ENCODE measurements around the gene SCARB1. TPM values are rescaled to one million over a fixed set of nuclear protein-coding genes. Genes with fewer than 3 reads are reported as not detected.
A peak's percentile ranks its signal among the peaks of the same experiment; 100 is the strongest.

The SCARB1 gene
- total RNA-seq, 1 donor from 2014 or later, result 12.0 TPM

- ATAC-seq (no peak), DNase-seq (no peak)
Observed at GRCh38 chr12:124756166-124756565, 107.5 kb downstream of the SCARB1 start.

GRCh38 chr12:124755801-124756148, 107.9 kb downstream of the SCARB1 start:
- ATAC-seq (no peak), DNase-seq (no peak)
- intact Hi-C loops (cut with micrococcal nuclease), result no loop called here

More at GRCh38 chr12:124756166-124756565, 107.5 kb downstream of the SCARB1 start:
- intact Hi-C loops (cut with micrococcal nuclease), result no loop called here

GRCh38 chr12:124754949-124755800, 108.5 kb downstream of the SCARB1 start:
- intact Hi-C loops (cut with micrococcal nuclease), result no loop called here
- ATAC-seq, result peak; percentile 95
- DNase-seq, result peak; percentile 91

- no peak for ATAC-seq
- DNase-seq, result no peak
- intact Hi-C loops (cut with micrococcal nuclease), result no loop called here
Observed at GRCh38 chr12:124754491-124754890, 109.2 kb downstream of the SCARB1 start.

GRCh38 chr12:124753993-124754392, 109.7 kb downstream of the SCARB1 start:
- DNase-seq, result no peak
- intact Hi-C loops (cut with micrococcal nuclease), result no loop called here
- no peak for ATAC-seq

GRCh38 chr12:124753228-124753591, 110.5 kb downstream of the SCARB1 start:
- no peak for DNase-seq
- intact Hi-C loops (cut with micrococcal nuclease), result no loop called here
- ATAC-seq, result no peak

- DNase-seq (peak; percentile 47), ATAC-seq (no peak)
- intact Hi-C loops (cut with micrococcal nuclease), result no loop called here
Observed at GRCh38 chr12:124752437-124753227, 111.0 kb downstream of the SCARB1 start.

GRCh38 chr12:124751654-124752355, 111.9 kb downstream of the SCARB1 start:
- intact Hi-C loops (cut with micrococcal nuclease), result no loop called here
- ATAC-seq, result no peak
- no peak for DNase-seq

GRCh38 chr12:124750787-124751471, 112.7 kb downstream of the SCARB1 start:
- no peak for DNase-seq
- ATAC-seq, result no peak
- intact Hi-C loops (cut with micrococcal nuclease), result no loop called here

GRCh38 chr12:124750149-124750656, 113.5 kb downstream of the SCARB1 start:
- no peak for ATAC-seq
- intact Hi-C loops (cut with micrococcal nuclease), result no loop called here
- DNase-seq, result no peak

GRCh38 chr12:124749725-124750124, 113.9 kb downstream of the SCARB1 start:
- intact Hi-C loops (cut with micrococcal nuclease), result no loop called here
- ATAC-seq (no peak), DNase-seq (no peak)

- DNase-seq (no peak), ATAC-seq (no peak)
- intact Hi-C loops (cut with micrococcal nuclease), result no loop called here
Observed at GRCh38 chr12:124747426-124748161, 116.1 kb downstream of the SCARB1 start.

GRCh38 chr12:124746649-124747425, 116.8 kb downstream of the SCARB1 start:
- no peak for DNase-seq

GRCh38 chr12:124745891-124746570, 117.6 kb downstream of the SCARB1 start:
- peak; percentile 96 for ATAC-seq
- intact Hi-C loops (cut with micrococcal nuclease), result no loop called here
- DNase-seq, result peak; percentile 95

More at GRCh38 chr12:124746649-124747425, 116.8 kb downstream of the SCARB1 start:
- intact Hi-C loops (cut with micrococcal nuclease), result no loop called here
- no peak for ATAC-seq

- intact Hi-C loops (cut with micrococcal nuclease), result no loop called here
- ATAC-seq (no peak), DNase-seq (no peak)
Observed at GRCh38 chr12:124745465-124745890, 118.2 kb downstream of the SCARB1 start.

- DNase-seq, result peak; percentile 47
Observed at GRCh38 chr12:124744659-124745464, 118.8 kb downstream of the SCARB1 start.

More at GRCh38 chr12:124744659-124745464, 118.8 kb downstream of the SCARB1 start:
- intact Hi-C loops (cut with micrococcal nuclease), result no loop called here
- ATAC-seq, result no peak

Measured in left ventricle myocardium superior (tissue), 1 donor.